Measurements from ENCODE around the gene PHLDA3.
A peak's percentile ranks its signal among the peaks of the same experiment; 100 is the strongest.

The PHLDA3 gene

GRCh38 chr1:201468844-201469644 lies at the start of gene PHLDA3 (continued):
- TF ChIP-seq PRDM2 (tag by site-specific recombination; IDR thresholded peaks at IDR 0.05; ENCODE audit: borderline replicate concordance) (no peak), ZFP37 (tag by site-specific recombination; IDR thresholded peaks at IDR 0.05) (no peak), ZNF510 (tag by site-specific recombination; IDR thresholded peaks at IDR 0.05; ENCODE audit: insufficient replicate concordance) (no peak), ZNF335 (tag by site-specific recombination; conservative IDR thresholded peaks at IDR 0.05) (peak; percentile 95), ZBTB8A (tag by site-specific recombination; IDR thresholded peaks at IDR 0.05) (peak; percentile 96), ZNF621 (tag by site-specific recombination; IDR thresholded peaks at IDR 0.05) (no peak), ELK4 (IDR thresholded peaks at IDR 0.05; ENCODE audit: borderline replicate concordance, low read depth, low read length) (no peak), ZNF670 (tag by site-specific recombination; IDR thresholded peaks at IDR 0.05; ENCODE audit: low read depth) (no peak), ZBTB21 (tag by site-specific recombination; IDR thresholded peaks at IDR 0.05) (no peak), KLF8 (tag by site-specific recombination; IDR thresholded peaks at IDR 0.05) (peak; percentile 84), GFI1B (tag by site-specific recombination; IDR thresholded peaks at IDR 0.05) (no peak), YY2 (tag by site-specific recombination; IDR thresholded peaks at IDR 0.05) (no peak), KLF9 (tag by site-specific recombination; IDR thresholded peaks at IDR 0.05; ENCODE audit: low read depth) (peak; percentile 85), ZBTB26 (tag by site-specific recombination; optimal IDR thresholded peaks at IDR 0.05) (peak; percentile 98), ZNF624 (tag by site-specific recombination; IDR thresholded peaks at IDR 0.05) (no peak), EGR2 (tag by site-specific recombination; IDR thresholded peaks at IDR 0.05; ENCODE audit: low read depth) (peak; percentile 69; the same call in 1 of the 2 replicates), ZNF146 (tag by site-specific recombination; IDR thresholded peaks at IDR 0.05) (no peak), ZBTB6 (tag by site-specific recombination; IDR thresholded peaks at IDR 0.05) (peak; percentile 49), ZNF23 (tag by site-specific recombination; IDR thresholded peaks at IDR 0.05; ENCODE audit: borderline replicate concordance) (no peak), BCL11A (tag by site-specific recombination; IDR thresholded peaks at IDR 0.05; ENCODE audit: low read depth) (no peak), ZNF837 (tag by site-specific recombination; IDR thresholded peaks at IDR 0.05) (no peak), ZNF292 (tag by site-specific recombination; IDR thresholded peaks at IDR 0.05; ENCODE audit: borderline replicate concordance, low read depth) (no peak), HIC1 (tag by site-specific recombination; IDR thresholded peaks at IDR 0.05) (peak; percentile 73), ZNF426 (tag by site-specific recombination; IDR thresholded peaks at IDR 0.05) (no peak)
- TF ChIP-seq, protein P1, sequence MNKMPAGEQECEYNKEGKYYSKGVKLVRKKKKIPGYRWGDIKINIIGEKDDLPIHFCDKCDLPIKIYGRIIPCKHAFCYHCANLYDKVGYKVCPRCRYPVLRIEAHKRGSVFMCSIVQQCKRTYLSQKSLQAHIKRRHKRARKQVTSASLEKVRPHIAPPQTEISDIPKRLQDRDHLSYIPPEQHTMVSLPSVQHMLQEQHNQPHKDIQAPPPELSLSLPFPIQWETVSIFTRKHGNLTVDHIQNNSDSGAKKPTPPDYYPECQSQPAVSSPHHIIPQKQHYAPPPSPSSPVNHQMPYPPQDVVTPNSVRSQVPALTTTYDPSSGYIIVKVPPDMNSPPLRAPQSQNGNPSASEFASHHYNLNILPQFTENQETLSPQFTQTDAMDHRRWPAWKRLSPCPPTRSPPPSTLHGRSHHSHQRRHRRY (tag by site-specific recombination; IDR thresholded peaks at IDR 0.05), result no peak
